Measurements from ENCODE around the gene DUSP16.
"Not testable (repeated sequence)": the region's sequence is repeated elsewhere in the genome, so short reads cannot be mapped to it uniquely, and the experiment has no call there.

DUSP16 gene

GRCh38 chr12:12546314-12546772, 16.3 kb downstream of the DUSP16 start:
- no peak for DNase-seq (ENCODE audit: low read depth in 2 of 2)

GRCh38 chr12:12543959-12544358, 18.7 kb downstream of the DUSP16 start:
- DNase-seq (ENCODE audit: low read depth in 2 of 2) = no peak

DNA sequence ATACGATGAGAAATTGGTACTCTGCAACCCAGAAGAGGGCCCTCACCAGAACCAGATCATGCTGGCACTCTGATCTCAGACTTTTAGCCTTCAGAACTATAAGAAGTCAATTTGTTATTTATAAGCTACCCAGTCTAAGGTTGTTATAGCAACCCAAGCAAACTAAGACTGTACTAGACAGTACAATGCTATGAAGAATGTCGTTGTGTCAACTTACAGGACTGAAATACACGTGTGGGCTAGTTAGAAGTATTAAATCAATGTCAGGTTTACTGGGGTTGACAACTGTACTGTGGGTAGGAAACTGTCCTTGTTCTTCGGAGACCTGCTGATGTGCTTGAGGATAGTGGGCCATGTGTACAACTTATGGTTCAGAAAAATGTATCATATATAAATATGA, 19.7 kb downstream of the DUSP16 start:
- no peak for DNase-seq (ENCODE audit: low read depth in 2 of 2)

GRCh38 chr12:12542286-12542685, 20.4 kb downstream of the DUSP16 start:
- DNase-seq (ENCODE audit: low read depth in 2 of 2) = no peak

- DNase-seq (ENCODE audit: low read depth in 2 of 2) = no peak
Measured at GRCh38 chr12:12541782-12542181, 20.9 kb downstream of the DUSP16 start.

DNA sequence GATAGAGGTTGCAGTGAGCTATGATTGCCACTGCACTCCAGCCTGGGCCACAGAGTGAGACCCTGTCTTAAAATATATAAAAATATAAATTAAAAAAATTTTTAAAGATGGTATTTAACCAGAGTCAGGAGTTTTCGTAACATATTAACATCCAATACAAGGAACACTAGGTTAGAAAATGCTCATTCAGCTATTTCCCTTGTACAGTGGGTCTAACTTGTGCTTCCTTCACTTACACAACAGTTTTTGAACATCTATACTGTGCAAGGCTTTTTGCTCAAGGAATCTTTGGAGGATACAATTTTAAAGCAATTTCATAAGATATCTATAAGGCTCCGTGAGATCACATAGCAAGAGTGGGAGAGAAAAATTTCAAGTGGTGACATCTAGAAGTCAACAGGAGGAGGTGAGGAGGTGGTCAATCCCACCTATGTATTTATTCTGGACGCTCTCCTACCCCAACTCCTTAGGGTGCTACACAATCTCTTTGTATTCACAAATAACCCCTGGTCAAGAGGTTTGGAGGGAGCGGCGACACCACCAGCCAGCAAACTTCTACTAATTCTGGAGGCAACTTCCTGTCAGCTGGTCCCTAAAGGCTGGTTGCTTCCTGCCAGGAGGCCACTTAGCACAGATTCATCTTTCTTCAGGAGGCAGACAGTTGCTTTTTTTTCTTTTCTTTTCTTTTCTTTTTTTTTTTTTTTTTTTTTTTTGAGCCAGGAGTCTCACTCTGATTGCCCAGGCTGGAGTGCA, 22.2 kb downstream of the DUSP16 start:
- DNase-seq (ENCODE audit: low read depth in 2 of 2) = no peak

DNA sequence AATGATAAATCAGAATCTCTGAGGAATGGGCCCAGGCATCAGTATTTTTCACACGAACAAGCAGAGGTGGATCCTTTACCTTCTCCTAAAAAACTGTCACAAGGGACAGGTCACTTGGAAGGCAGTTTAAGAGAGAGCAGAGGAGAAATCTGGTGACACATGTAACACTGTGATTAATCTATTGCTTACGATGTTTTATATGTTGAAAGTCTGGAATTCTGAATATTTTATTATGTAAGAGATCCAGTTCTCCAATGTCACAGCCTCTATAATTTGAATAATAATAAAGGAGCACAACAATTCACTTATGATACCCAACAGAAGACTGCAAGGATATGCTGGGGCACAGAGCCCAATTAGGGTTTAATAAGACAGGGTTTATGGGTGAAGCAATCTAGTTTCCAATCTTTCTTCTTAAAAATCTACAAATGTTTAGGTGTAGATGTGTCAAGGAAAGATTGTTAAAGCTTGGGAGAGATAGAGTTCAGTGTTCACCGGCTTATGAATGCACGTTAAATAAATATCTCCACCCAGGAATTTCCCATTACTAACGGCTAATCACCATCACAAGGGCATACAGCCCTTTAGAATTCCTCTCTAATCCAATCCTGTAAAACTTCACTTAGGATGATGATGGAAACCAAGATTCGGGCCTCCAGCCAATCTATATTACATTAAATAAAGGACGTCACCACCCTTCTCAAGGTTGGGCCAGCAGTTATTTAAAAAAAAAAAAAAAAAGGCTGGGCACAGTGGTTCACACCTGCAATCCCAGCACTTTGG, 23.4 kb downstream of the DUSP16 start:
- DNase-seq (ENCODE audit: low read depth in 2 of 2) = no peak

DNA sequence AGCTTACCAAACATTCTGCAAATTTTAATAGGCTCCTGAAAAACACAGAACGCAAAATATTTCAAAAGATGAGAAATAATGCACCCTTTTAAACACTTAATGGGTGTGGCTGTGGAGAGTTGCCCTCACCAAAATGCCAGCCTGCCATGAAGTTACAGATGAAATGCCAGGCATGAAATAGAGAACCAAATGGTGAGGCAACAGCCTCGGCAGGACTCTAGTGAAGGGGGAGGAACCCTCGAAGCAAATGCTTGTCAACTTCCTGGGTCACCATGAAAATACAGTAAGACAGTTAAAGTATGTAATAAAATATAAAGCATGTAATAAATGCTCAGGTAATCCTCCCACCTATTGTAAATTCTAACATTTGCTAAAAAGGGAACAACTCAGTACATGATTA, 24.1 kb downstream of the DUSP16 start:
- DNase-seq (ENCODE audit: low read depth in 2 of 2) = no peak

DNA sequence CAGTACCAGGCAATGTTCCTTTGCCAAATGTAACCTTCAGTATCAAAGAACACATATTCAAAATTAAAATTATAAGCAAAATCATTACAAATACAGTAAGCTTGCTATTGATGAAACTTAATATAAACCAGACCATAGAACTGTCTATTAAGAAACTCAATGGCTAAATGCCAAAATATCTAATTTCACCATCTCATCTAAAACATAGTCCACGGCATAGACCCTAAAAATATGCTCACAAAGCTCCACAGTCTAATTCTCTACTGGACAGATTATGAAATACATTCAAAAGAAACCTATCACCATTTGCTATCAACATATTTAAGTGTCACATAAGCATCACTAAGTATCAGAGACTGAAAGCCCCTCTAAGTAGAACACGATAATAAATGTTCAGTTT, 25.2 kb downstream of the DUSP16 start:
- no peak for DNase-seq (ENCODE audit: low read depth in 2 of 2)

DNA sequence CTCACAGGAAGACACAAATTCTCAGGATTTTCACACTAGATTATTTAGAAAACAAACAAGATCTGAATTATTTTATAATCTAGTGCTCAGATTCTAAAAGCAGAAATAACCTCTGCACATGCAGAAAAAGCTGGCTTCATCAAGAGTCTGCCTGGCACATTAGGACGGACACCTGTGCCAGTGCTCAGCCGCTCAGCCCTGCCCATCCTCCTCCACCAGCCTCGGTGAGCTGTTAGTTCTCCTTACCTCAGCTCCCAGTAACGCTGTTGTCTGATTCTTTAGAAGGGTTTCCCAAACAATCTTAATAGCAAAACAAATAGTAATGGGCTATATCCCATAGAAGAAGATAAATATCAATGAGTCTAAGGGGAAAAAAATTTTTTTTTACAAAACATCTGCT, 27.7 kb downstream of the DUSP16 start:
- no peak for DNase-seq (ENCODE audit: low read depth in 2 of 2)

GRCh38 chr12:12534166-12534866, 28.3 kb downstream of the DUSP16 start:
- no peak for DNase-seq (ENCODE audit: low read depth in 2 of 2)

DNA sequence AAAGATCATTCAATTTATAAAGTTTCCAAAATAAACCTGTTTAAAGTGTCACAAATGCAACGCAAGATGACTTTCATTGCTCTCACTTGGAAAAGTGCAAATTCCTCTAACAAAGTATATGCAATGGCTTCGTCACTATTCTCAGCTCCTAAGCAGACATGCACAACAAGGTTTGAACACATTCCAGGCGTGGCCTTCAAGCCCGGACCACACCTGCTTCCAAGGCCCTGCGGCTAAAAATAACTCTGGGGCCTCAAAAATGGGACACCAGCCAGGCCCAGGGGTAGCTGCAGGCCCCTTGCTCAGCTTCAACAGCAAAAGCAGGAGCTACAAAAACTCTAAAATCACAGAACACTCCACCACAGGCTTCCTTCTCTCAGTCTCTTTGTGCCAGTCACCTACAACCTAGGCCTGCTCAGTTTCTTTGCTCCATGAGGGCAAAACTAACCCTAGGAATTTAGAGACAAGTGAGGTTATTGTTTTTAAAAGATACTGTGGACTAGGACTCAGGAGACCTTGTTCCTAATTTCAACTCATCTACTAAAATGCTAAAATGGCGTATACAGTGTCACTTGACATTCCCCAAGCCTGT, 29.3 kb downstream of the DUSP16 start:
- no peak for DNase-seq (ENCODE audit: low read depth in 2 of 2)

- DNase-seq (ENCODE audit: low read depth in 2 of 2) = no peak
Measured at GRCh38 chr12:12531194-12531593, 31.5 kb downstream of the DUSP16 start.

GRCh38 chr12:12529783-12530421, 32.8 kb downstream of the DUSP16 start:
- DNase-seq (ENCODE audit: low read depth in 2 of 2) = no peak

GRCh38 chr12:12528361-12529270, 34.0 kb downstream of the DUSP16 start:
- DNase-seq (ENCODE audit: low read depth in 2 of 2) = no peak

DNA sequence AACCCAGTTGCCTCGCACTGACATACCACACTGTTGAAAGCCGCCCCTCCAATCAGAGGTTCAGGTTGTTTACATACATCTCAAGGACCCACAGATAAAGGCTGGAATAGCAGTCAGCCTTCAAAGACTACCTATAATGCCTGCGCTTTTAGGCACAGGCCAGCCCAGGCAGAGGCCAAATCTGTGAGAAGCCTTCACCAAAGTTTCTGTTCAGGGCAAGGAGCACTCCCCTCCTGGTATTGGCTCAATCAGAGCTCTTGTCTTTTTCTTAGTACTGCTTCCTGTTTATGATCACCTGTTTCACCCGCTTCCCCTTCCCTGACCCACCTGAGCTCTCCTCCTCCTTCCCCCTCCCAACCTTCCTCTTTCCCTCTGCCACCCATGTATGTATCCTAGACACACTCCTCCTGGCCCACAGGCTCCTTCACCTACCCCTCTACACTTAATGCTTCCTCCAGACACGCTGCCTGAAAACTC, 34.8 kb downstream of the DUSP16 start:
- no peak for DNase-seq (ENCODE audit: low read depth in 2 of 2)

- no peak for DNase-seq (ENCODE audit: low read depth in 2 of 2)
Measured at GRCh38 chr12:12524128-12524527, 38.5 kb downstream of the DUSP16 start.

DNA sequence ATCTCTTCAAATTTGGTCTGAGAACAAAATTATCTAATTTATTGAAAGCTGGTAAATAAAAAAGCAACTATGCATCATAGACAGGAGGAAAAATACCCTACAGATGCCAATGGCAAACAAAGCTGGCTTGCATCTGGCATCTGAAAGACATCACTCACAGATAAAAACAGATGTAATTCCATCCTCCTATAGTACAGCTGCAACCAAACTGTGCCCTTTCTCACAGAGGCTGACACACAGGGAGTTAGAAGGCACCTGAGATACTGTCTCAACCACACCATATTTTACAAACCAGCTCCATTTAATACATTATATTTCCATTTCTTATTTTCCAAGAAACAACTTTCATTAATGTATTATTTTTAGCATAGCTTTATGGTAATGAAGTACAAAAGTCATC, 39.4 kb downstream of the DUSP16 start:
- DNase-seq (ENCODE audit: low read depth in 2 of 2) = no peak

- DNase-seq (ENCODE audit: low read depth in 2 of 2) = not testable (repeated sequence)
Measured at GRCh38 chr12:12522657-12523056, 40.0 kb downstream of the DUSP16 start.

DNA sequence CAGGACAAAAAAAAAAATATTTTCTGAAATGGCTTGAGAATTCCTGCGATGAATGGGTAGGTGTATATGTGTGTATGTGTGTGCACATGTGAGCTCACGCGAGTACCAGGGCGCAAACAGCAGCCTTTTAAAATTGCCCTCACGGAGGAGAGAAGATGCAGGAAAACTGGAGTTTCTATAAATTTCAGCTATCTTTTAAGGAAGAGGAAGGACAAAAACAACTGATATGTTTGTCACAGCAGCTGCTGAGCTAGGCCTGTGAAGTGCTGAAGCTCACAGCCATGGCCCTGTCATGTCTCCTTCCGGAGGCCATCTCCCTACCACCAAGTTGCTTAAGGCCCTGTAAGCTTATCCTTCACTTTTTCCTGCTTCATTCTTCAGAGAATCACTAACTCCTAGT, 40.8 kb downstream of the DUSP16 start:
- no peak for DNase-seq (ENCODE audit: low read depth in 2 of 2)

Data from stimulated activated CD4-positive, alpha-beta T cell treated with anti-CD3 and anti-CD28 coated beads, Interleukin-1b, Interleukin-23, amount 100 ng/mL, for 4 hours (primary cell).